ENCODE data around the gene DNAJC6.

- no peak for TF ChIP-seq CTCF (IDR thresholded peaks at IDR 0.05)
- TF ChIP-seq POLR2A (IDR thresholded peaks at IDR 0.05): no peak
Measured at GRCh38 chr1:65425697-65426096, 116.4 kb downstream of the DNAJC6 start.

All from esophagus squamous epithelium (tissue), 4 donors.